NCI-H524 (cell line): ENCODE results near the gene LRP11.
"Not testable (repeated sequence)": the region's sequence is repeated elsewhere in the genome, so short reads cannot be mapped to it uniquely, and the experiment has no call there.

ENCODE experiments used
- DNase-seq, 2 experiments: peaks; one replicate each; lab custom pipeline; 2025; lab: John Stamatoyannopoulos, UW

LRP11 gene

DNA sequence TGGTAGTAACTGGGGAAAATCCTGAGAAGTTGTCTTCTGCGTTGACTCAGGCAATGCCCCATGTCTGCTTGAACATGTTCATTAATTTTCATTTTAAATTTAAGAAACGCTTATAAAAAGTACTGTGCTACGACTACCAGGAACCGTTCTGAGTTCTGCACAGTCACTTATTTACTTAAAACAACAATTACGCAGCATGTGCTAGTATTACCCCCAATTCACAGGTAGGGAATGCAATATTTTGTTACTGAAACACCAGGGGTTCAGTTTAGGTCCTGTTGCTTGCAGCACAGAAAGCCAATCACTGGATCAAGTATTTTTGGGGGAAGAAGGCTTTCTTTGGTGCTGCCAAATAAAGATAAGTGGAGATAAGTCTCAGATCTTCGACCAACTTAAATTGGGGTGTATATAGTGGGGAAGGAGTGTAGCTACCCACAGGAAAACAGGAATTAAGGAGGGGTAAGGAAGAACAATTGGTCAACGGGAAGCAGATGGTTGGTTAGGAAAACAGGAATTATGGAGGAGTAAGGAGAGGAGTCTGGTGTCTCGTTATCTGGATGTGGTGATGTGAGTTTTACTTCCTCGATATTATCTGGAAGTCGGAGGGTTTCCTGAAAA is 5.2 kb upstream of the LRP11 start:
- no peak for DNase-seq

- DNase-seq = no peak
Observed at GRCh38 chr6:149867876-149868640, 3.9 kb upstream of the LRP11 start.

DNA sequence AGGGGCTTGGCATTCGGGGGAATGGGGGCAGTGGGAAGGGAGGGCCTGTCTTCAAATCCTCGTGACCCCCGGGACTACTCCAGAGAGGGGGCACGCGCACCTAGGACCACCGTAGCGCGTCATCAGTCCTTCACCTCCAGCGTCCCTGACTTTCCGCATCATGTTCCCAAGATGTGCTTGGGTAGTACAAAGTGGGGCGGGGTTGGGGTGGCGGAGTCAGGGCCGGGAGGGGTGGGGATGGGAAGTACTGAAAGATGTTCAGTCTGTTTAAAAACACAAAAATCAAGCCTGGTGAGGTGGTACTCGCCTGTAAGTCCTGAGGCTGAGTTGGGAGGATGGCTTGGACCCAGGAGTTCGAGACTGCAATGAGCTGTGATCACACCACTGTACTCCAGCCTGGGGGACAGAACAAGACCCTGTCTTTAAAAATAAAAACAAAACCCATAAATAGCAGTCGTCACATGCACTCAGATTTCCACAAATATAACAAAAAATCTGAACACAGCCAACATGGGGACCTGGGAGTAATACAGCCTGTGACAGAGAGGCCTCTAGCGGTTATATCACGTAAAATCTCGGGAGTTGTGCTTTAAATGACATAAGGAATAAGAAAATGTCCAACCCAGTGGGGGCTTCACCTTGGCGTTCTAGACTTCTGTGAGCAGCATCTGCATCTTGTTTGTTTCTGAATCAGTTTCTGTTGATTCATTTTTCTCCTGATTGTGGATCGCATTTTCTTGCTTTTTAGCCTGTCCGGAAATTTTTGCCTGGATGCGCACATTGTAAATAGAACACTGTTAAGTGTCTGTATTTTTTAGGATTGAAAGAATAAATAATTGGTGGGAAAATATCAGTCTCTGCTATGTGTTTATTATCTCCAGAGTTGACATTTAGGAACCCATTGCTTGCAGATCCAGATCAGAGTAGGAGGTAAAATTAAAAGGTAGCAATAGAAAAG is 698 bp upstream of the LRP11 start:
- peak; percentile 57 to 81 for DNase-seq

DNA sequence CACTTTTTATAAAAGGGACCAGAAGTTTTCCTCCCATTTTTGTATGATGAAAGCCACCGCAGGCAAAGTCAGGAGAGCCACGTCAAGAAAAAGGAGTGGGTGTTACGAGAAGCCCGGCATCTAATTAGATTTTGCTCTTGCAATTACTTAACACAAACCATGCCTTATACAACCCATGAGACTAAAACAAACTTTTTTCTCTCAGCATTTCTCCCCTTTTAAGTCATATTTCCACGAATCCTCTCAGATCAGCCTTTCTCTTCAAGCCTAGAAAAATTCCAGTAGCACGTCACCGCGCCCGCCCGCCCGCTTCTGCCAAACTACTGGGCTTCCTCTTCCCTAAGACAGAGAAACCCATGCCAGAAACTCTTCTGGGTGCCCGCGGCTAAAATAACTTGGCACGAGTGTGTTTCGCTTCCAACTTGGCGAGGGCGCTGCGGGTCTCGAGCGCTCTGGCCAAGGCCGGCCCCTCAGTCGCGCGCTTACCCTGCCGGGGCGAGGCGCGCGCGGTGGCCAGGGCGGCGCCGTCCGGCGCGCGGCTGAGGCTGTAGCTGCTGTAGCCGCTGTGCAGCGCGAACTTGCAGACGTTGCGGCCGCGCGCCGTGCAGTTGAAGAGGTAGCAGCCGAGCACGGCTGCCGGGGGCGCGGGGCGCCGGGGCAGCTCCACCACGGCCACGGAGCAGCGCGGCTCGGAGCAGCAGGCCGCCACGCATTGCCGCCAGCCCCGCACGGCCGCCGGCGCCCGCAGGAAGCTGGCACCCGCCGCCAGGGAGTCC is 1.0 kb downstream of the LRP11 start:
- DNase-seq = peak; percentile 45 to 64

- DNase-seq = not testable (repeated sequence)
Observed at GRCh38 chr6:149862424-149862738, 1.8 kb downstream of the LRP11 start.

GRCh38 chr6:149861603-149862423 is 2.3 kb downstream of the LRP11 start:
- DNase-seq = no peak

GRCh38 chr6:149860834-149861602 is 3.1 kb downstream of the LRP11 start:
- no peak for DNase-seq

- no peak for DNase-seq
Observed at GRCh38 chr6:149860513-149860833, 3.7 kb downstream of the LRP11 start.

DNA sequence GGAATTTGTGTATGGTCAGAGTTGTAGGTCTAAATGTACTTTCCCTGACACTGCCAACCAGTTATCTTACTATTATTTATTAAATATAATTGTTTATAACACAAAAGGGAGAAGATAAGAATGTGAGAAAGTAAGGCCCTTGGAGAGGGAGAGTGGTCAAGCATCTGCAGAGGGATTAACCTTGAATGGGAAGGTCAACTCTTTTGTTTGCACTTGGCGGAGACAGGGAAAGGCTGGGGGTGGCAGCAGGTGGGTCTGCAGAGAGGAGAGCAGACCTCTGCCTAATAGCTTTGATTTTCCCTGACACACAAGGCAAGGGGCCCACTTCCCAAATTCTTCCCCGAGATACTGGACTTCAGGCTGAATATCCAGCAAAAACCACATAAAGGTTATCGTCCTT is 4.2 kb downstream of the LRP11 start:
- DNase-seq = no peak

GRCh38 chr6:149859368-149859767 is 4.8 kb downstream of the LRP11 start:
- no peak for DNase-seq

- no peak for DNase-seq
Observed at GRCh38 chr6:149857541-149857940, 6.6 kb downstream of the LRP11 start.

GRCh38 chr6:149856256-149856994 is 7.7 kb downstream of the LRP11 start:
- no peak for DNase-seq

- DNase-seq = no peak
Observed at GRCh38 chr6:149855741-149856140, 8.4 kb downstream of the LRP11 start.

GRCh38 chr6:149855040-149855654 is 9.0 kb downstream of the LRP11 start:
- no peak for DNase-seq

DNA sequence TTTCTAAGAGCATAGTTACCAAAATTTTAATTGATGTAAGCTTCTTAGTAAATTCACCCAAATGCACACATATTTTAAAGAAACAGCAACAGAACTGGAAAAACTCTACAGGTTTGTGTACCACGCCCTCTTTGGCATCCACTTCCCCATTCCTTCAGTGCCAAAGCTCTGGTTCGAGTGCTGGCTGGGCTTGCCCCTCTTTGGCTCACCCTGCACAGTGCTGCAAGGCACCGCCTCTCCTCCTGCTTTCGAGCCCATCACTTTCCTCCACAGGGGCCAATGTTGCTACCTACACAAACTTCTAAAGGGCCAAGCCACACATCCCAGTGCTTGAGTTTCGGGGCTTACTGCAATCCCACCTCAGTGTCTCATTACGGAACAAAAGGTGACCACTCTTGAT is 9.6 kb downstream of the LRP11 start:
- no peak for DNase-seq

DNA sequence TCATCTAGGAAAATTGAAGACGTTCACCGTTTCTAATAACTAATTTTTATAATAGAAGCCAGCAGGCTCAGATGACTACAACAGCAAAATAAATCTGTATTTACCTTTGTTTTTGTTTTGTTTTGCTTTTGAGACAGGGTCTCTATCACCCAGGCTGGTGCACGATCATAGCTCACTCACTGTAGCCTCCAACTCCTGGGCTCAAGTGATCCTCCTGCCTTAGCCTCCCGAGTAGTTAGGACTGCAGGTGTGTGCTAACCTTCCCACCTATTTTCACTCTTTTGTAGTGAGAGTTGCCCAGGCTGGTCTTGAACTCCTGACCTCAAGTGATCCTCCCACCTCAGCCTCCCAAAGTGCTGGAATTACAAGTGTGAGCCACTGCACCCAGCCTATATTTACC is 10.1 kb downstream of the LRP11 start:
- DNase-seq = not testable (repeated sequence)

GRCh38 chr6:149852881-149853280 is 11.3 kb downstream of the LRP11 start:
- DNase-seq = no peak

DNA sequence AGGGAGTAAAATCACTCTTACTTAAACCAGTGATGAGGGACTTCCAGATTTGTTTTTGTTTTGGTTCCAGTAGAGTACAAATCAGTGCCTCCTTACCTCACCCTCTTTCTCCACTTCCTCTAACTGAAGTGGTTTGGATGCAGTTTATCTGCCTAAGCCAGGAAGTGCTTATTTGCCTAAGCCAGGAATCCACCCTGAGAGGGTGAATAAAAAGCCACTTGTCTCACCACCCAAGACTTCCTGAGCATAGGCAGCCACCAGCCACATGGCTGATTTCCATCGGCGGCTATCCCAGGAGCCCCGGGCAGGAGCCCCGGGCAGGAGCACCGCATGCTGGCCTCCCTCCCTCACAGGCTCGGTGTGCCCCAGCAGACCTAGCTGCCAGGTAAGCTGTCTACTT is 12.0 kb downstream of the LRP11 start:
- DNase-seq = peak; percentile 19 to 25

GRCh38 chr6:149851461-149852110 is 12.6 kb downstream of the LRP11 start:
- no peak for DNase-seq
